ENCODE measurements around the gene GREM1. TPM values are rescaled to one million over a fixed set of nuclear protein-coding genes. Genes with fewer than 3 reads are reported as not detected.
A peak's percentile ranks its signal among the peaks of the same experiment; 100 is the strongest.

The GREM1 gene
- total RNA-seq, 1 experiment from 2014 or later = not detected

DNA sequence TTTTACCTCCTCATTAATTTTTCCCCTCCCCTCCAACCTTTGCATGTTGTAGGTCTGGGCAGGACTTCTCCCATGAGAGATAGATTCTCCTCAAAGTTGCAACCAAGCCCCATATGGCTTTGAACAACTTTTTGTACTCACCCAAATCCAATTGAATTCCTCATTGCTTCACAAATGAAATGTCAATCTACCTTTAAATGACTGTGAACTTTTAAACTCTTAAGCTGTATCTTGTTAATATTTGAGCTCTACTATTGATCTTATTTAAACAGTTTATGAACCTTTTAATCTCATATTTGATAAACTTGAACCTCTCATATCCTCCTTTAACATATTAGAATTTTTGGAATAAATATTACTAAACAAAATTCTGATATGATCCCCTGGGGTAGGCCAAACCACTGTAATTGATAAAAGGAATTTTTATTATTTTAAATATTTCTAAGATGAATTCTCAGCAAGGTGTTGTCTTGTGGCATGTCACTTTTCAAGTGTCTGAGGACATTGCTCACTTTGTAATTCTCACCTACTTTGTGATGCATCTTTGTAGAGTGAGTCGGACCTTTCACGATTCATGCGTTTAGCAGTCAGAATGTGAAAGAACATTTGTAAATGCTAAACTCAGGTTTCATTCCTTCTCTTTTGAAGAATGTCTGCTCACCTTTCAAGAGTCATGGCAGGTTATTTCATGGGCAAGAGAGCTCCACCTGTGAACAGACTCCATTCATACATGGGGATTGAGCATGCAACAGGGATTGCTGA is 23.4 kb upstream of the GREM1 start:
- no peak for DNase-seq (ENCODE audit: low spot score)

DNA sequence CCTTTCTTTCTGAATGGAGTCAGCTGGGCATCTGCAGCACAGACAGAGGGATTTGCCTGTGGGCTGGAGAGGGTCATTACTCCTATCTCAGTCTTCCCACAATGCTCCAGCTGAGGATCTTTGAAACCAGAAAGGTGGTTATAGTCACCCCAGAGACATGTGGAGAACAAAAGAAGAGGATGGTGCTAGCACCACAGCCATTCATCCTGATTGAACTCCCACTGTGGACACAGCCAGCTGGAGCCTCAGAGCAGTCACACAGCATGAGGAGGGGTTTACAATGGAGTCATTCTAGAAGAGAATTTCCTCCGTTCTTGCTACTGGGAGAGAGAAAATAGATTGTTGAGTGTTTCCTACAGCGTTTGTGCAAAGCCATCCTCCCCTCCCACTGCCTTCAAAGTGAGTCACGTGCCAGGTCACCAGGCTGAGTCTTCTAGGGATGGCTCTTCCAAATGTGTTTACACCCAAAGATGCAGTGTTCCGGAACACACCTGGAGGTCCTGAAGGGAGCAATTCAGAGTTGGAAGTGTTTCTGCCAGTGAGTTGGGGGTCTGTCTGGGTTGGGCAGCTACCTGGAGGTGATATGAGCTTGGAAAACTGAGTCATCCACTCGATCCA is 18.9 kb upstream of the GREM1 start:
- DNase-seq (ENCODE audit: low spot score) = no peak

DNA sequence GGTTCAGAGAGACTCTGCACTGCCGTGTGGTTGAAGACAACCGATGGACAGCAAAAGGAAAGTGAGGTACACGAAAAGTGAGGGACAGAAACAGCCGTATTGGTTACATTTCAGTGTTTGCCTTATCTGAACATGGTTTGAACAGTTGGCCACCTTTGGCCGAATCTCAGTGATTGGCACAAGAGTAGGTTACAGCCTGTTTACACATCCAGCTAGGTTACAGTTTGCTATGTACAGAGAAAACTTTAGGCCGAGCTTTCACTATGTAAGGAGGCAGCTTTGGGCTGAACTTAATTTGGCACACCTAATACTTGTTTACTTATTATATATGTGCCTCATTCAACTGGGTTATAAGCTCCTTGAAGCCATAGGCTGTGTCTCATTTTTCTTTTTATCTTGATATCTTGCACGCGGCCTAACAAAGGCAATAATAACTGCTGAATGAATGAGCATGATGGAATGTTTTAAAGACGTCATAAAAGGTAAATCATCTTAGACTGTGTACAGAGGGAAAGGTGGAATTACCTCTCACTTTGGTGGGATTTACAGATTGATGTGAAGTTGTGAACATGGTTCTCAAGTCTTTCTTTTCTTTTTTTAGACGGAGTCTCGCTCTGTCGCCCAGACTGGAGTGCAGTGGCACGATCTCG is 17.2 kb upstream of the GREM1 start:
- DNase-seq (ENCODE audit: low spot score) = peak; percentile 26

DNA sequence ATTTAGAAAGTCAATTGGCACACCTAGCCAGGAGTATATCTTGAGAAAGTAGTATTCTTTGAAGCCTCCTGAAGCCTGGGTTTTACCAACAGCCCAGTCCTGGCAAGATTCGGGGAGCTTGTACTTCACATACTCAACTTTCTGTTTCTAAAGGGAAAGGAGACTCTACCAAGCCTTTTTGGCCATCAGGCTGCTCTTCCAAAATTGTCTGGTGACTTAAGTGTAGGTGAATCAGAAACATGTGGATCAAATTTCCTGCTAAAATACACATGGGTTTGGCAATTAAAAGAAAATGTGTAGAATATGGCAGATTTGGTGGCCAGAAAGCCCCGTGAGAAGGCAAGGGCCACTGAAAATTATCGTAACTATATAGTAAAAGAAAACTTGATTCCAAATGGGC is 15.9 kb upstream of the GREM1 start:
- DNase-seq (ENCODE audit: low spot score) = no peak

DNA sequence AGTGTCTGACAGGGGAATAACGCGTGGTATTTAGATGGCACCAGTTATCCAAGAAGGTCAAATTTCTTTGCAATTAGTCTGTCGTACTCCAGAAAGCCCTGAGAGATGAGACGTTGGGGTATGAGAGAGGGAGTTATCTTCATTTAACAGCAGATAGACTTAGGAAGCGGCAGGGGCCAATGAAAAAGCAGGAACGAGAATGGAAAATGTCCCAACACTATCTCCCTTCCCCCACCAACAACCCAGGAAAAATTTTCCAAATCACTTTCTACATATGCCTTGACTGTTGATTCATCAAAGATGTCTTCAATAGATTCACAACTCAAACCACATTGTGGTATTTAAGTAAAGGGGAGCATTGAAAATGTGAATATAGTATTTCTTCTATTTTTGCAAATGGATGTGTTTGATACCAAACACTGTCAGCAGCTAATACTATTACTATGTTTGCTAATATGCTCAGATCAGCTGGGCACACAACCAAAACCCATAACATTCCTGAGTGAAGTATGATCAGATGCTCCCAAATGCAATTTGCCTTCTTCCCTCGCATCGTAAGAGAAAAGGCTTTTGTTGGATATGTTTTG is 13.3 kb upstream of the GREM1 start:
- DNase-seq (ENCODE audit: low spot score) = no peak

DNA sequence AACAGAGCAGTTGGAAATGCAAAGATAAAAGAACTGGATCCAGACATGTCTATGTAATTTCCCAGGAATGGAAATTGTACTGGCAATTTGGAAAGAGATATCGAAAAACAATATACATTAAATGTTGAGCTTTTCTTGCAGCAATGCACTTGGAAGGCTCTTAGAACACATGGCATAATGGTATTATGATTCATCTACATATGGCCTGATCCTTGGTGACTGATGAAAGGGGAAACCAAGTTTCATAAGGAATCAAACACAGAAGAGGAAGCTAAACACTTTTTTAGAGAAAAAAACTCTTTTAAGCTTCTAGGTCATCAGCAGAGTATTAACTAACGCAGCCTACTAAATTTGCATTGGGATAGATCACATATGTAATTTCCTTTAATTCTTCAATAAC is 12.4 kb upstream of the GREM1 start:
- no peak for DNase-seq (ENCODE audit: low spot score)

DNA sequence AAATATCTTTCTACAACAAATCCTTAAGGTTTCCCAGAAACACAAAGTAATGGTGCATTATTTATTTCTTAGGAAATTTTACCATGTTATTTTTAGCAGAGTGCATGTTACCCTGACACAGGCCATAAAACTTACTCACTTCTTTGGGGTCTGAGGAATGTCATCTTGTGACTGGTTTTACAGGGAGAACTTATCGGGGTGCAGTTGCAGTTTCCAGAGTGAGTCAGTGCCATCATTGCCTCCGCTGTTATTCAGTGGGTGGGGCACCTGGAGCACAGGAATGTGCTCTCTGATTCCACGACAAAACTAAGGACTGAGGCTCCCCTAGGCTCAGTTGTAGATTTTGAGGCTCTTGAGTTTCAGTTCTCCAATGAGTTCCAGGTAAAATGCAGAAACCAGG is 11.1 kb upstream of the GREM1 start:
- DNase-seq (ENCODE audit: low spot score) = no peak

DNA sequence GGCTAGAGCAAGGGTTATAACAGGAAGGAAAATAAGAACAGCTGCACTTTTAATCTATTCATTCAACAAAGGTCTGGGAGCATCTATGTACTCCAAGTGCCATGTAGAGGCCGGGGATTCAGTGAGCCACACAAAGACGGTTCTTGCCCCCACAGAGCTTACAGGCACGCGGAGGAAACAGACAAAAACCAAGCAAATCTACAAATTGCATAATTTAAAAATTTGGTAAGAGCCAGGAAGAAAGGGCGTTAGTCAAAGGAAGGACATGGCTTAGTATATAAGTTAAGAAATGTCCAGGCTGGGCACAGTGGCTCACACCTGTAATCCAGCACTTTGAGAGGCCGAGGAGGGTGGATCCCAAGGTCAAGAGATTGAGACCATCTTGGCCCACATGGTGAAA is 10.4 kb upstream of the GREM1 start:
- no peak for DNase-seq (ENCODE audit: low spot score)

DNA sequence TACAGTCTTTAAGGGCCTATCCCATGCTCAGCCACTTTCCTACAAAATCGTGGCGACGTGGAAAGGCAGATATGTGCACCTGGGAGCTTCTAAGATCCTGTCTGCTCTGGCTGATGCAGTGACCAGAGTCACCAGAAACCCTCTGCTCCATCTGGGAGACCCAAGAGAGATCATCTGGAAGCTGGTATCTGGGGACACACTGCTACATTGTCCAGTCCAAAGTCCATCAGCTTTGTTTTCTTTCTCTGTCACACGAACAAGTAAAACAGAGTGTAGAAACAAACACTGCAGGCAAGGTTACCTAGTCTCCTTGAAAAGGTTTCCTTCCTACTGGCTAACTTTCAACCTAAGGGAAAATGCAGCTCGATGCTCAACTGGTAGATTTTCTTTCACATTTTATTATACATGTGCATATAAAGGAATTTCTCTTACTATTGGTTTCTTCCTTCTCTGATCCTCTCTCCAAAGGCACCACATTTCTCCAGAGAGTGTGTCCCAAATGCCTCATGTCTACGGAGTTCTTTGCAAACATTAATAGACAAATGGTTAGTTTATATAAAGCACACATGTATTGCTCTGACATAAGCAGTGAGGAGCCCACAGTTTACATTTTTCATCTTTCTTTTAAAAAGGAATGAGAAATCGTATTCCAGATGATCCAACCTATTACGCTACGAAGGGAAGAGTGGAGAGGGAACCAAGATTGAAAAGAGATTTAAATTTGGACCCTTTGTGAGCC is 8.3 kb upstream of the GREM1 start:
- DNase-seq (ENCODE audit: low spot score) = no peak

DNA sequence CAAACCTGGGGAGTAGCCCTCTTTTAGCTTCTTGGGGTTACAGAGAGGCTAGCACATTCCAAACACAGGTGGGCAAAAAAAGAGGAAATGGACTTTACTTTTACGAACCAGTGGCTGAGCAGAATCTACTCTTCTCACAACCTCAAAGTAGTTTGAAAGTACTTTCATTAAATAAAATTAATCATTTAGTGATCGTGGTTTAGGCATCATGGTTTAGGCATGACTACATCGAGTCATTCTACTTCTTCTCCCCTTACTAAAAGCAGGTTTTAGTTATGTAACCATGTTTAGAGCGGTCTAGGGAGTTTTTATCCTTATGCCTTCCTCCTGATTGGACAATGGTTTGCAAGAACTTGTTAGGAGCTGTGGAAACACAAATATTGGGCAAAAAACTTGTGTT is 2.5 kb upstream of the GREM1 start:
- DNase-seq (ENCODE audit: low spot score) = no peak

DNA sequence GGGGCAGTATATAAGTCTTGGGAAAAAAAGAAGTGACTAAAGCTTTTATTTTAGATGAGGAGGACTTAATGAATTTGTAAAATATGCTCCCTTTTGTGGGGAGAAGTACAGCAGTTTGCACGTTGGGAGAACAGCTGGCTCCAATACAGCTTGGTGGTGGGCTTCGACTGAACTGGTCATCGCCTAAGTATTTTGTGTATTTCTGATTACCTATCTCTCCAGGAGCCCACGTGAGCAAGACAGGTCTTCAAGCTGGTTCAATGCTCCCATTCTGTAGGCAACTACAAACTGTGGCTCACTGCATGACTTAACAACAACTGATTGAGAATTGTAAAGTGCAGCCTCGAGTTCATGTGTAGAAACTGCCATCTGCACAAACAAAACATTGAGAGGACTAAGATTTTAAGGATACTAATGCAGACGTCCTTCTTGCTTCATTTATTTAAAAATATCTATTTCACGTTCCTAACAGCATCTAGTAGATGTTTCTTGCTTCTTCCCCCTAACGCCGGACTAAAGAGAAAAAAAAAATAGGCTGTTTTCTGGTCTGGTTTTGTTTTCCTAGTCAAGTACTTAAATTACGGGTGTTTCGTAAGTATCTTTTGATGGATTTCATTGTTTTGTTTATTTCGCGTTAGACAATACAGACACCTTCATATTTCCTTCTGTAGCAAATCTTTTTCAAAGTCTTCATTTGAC is 1.4 kb upstream of the GREM1 start:
- no peak for DNase-seq (ENCODE audit: low spot score)

DNA sequence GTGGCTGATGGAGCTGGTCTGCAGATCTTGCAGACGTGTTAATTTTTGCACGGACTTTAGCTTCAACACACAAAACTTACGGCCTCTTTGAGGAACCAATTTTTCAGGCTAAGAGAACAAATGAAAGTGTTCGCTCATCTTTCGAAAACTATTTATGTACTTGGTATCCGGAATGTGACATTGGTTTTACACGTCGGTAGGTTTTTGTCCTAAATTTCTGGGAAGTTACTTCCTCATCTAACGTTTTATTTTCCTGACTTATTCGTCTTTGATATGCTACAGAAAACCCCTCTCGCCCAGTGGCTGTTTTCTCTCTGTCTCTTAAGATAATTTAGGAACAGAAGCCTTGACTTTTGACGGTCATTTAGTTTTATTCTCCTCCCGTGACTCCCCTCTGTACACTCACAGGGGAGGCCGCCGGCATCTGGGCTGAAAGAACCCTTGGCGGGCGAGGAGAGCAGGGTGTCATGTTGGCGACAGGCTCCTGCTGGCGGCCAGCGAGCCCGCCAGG is 834 bp upstream of the GREM1 start:
- DNase-seq (ENCODE audit: low spot score) = no peak

DNA sequence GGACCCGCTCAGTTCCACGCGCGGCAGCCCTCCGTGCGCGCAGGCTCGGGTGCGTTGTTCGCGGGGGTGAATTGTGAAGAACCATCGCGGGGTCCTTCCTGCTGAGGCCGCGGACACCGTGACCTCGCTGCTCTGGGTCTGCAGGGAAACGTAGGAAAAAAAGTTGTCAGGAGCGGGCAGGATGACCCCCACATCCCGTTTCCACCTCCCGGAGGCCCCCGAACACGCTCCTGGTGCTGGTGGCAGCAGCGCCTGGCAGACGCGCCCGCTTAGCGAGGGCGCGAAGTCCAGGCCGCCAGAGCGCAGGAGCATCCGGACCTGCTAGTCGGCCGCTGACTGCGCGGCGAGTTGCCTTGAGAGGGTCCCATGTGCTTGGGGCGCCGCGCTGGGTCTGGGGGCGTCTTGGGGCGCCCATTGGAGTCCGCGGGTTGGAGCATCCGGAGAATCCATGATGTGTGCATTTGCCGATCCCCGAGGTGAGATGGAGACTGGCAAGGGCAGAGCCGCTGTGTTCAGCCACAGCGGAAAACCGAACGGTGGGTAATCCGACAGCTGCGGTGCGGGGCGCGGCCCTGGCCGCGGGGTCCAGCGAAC is 520 bp downstream of the GREM1 start:
- no peak for DNase-seq (ENCODE audit: low spot score)

DNA sequence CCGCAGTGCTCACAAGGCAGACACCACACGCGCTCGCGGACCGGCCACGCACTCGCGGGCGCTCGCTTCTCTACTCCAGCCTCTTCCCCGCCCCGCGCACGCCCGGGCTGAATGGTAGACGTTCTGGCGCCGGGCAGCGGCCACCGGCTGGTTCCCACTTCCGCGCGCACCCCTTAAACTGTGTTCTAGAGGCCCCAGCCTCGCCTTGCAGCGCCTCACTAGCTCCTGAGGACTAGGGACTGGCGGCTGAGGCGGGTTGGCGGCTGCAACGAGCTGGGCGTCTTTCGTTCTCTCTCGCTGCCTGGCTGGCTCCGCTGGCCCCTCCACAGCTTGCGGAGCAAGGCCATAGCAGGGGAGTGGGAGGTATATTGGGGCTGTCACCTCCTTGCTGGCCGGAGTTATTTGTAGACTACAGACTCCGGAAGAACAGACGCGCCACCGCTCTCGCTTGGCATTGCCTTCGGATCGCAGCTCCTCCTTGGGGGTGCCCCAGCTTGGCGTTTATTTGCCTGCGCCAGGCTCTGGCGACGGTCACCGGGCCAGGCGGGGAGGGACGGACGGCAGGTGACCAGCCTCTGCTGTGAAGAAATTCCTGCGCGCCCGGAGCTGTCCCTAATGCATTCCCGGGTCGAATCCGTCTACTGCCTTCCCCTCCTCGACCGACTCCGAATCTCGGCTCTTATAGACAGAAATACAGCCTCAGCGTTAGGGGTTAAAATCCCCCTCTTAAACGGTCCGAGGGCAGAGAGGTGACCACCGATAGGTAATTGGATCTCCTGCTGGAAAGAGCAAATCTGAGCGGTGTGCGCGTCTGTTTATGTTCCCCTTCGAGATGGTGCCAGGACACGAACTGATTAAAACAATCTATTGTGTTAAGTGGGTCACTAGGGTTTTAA is 1.3 kb downstream of the GREM1 start:
- no peak for DNase-seq (ENCODE audit: low spot score)

DNA sequence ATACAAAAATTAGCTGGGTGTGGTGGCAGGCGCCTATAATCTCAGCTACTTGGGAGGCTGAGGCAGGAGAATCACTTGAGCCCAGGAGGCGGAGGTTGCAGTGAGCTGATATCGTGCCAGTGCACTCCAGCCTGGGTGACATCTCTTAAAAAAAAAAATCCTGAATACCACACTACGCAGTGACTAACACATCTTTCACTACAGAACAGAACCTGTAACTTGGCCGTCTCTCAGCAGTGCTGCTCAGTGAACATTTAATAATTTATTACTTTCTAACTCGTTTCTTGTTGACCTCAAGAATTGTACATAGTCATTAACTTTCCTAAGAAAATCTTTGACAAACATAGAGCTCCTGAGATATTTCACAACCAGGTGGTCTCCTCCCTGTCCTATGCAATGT is 3.8 kb downstream of the GREM1 start:
- DNase-seq (ENCODE audit: low spot score) = no peak

DNA sequence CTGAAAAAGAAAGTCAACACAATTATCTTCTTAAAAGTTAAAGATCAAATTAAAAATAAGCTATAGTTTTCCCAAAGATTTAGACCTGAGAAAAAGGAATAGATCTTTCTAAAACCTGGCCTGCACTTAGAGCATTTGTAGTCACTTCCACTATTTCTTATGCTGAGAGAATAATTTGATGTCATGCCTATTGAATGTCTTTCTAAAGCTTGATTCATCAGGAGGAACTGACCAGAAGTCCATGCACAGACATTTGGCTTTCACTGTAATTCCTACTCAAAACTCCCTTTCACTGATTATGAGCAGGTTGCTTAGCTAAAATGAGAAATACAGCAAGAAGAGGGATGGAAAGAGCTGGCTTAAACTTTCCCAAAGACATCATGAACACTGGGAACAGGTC is 4.3 kb downstream of the GREM1 start:
- no peak for DNase-seq (ENCODE audit: low spot score)

DNA sequence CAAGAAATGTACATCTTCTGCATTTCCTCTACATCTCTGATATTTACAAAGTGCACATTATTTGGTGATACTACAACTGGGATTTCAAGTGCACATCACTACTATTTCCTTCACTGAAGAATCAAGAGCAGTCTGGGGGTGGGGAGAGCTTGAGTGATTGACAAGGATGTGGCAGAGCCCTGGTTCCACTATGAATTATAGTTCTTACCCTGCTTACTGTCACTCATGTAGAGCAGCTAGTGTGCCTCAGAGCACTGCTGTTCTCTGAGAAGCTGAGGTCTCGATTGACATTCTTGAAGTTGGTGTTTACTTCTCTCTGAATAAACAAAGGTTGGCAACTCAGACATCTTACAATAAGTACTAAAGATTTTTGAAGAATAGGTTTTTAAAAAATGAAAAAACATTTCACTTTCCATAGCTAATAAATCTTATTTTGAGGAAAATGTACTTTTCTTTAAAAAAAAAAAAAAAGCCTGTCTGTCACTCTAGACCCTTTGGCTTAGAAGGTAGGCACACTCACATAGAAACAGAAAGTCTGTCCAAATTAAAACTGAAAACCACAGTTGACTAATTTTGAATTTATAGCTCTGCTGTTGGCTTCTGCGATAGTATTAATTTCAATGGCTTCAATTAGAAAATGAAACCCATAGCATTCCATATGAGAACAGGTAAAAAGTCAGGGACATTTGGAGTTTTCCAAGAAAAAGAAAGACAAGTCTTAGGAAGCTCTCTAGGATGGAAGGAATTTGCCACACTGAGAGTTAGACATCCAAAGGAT is 5.6 kb downstream of the GREM1 start:
- DNase-seq (ENCODE audit: low spot score) = no peak

DNA sequence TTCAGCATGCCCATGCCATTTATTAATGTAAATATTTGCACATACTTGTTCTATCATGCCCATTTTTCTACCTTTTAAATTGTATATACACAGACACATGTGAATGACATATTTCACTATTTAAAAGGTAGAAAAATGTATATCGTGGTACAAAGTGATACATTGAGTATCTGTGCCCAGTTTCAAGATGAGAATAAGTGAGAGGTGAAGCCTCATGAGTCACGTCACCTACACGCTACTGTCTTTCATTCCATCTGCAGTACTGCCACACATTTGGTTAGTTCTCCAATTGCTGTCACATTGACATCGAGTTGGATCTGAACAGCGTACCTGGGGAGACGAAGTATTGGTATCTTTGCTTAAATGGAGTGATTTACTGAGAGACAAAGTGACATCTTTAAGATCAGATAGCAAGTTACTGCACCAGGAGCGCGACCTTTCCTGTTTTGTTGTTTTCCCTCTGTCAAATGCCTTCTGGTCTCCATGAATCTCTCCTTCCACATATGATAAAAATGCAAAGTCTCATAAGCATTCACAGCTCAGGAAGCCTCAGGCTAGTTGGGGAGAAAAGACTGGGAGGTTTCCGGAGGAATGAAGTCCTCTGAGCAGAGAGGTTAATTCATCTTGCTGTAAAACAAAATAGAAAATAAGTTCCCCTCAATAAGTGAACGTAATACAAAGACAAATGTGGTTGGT is 12.0 kb downstream of the GREM1 start:
- no peak for DNase-seq (ENCODE audit: low spot score)

Data from HT-29 (cell line).